WI38 (cell line): ENCODE results near the gene NMUR1.

ENCODE experiments used
- H3K4me3 ChIP-seq: 2 replicates; pipeline ENCODE4 v1.5.1; 2011; ENCODE audit warnings: low read depth, mild to moderate bottlenecking, control low read depth, low read length
- CTCF ChIP-seq: IDR thresholded peaks from 2 replicates; pipeline ENCODE4 v1.5.1; 2012; ENCODE audit warnings: low read depth, mild to moderate bottlenecking, control low read depth, low read length

The NMUR1 gene

DNA sequence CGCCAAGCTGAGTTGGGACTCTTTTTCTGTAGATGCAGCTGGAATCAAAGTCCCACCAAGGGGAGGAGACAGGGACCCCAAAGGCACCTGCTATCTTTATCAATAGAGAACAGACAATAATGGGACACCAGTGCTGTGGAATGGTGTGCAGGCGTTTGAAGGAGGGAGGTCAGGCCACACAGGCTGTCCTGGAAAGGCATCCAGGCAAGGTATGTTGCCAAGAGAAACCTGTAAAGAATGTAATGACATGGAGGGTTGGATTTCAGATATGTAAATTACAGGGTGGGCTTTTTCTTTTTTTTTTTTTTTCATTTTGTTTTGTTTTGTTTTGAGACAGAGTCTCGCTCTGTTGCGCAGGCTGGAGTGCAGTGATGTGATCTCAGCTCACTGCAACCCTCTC is 9.7 kb upstream of the NMUR1 start:
- no peak overlapping the region for H3K4me3 ChIP-seq
- no peak for TF ChIP-seq CTCF

- TF ChIP-seq CTCF, result no peak
Observed at GRCh38 chr2:231535961-231536360, 5.7 kb upstream of the NMUR1 start.

GRCh38 chr2:231533777-231534125 is 3.5 kb upstream of the NMUR1 start:
- no peak for TF ChIP-seq CTCF
- H3K4me3 ChIP-seq, result no peak overlapping the region

More at GRCh38 chr2:231535961-231536360, 5.7 kb upstream of the NMUR1 start:
- no peak overlapping the region for H3K4me3 ChIP-seq

DNA sequence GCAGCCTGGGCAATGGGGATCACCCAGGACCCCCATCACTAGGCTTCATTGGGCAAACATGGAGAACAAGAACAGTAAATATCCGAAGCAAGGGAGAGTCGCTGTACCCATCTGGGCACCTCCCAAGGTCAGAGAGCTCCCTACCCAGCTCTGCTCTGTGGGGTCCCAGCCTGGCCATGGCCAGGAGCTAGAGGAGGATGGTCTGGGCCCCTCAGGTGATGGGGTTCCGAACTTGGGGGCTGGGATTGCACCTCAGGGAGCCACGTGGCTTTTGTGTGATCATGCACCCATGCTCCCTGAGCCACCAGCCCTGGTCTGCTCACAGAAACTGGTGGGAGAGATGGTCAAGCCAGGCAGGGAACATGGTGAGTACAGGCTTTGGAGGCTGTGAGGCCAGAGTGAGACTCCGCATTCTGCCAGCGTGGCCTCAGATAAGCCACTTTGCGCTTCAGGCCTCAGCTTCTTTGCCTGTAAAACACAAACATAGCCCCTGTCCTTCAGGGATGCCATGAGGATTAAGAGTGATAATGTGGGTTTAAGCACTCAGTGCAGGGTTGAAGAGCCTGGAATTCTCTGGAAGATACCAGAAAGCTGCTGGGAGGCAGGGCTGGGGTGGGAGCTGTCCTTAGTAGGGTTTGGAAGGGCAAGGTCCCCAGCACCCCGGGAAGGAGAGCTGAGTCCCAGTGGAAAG is 3.0 kb upstream of the NMUR1 start:
- no peak overlapping the region for H3K4me3 ChIP-seq
- no peak for TF ChIP-seq CTCF

GRCh38 chr2:231532756-231533035 is 2.5 kb upstream of the NMUR1 start:
- no peak overlapping the region for H3K4me3 ChIP-seq
- no peak for TF ChIP-seq CTCF

- H3K4me3 ChIP-seq, result no peak overlapping the region
Observed at GRCh38 chr2:231531883-231532755, 1.9 kb upstream of the NMUR1 start.

More at GRCh38 chr2:231531883-231532755, 1.9 kb upstream of the NMUR1 start:
- no peak for TF ChIP-seq CTCF
